ENCODE results near the gene IRGQ. TPM values are rescaled to one million over a fixed set of nuclear protein-coding genes. Genes with fewer than 3 reads are reported as not detected.
A peak's percentile ranks its signal among the peaks of the same experiment; 100 is the strongest.

The IRGQ gene
- total RNA-seq, 4 donors from 2014 or later: 20.2 to 25.8 (median 23.6) TPM

GRCh38 chr19:43561139-43561970 lies 34.6 kb downstream of the IRGQ start:
- in situ Hi-C loops (cut with MboI; ENCODE audit: low sequenced_read_pairs in 4 of 4) (no loop called here), intact Hi-C loops (cut with DNase I; ENCODE audit: low total_unique reads) (no loop called here)
- Histone ChIP-seq H3K4me1 (peaks cover 6 to 12% of the 10 kb centered on the region in 2 donors), H3K27ac (no peak overlapping the region), H3K9me3 (no peaks in the 10 kb centered on the region), H3K27me3 (no peaks in the 10 kb centered on the region), H3K4me3 (no peak overlapping the region), H3K36me3 (peaks cover 0 to 22% of the 10 kb centered on the region in 2 donors)
- ATAC-seq: no peak
- no peak for TF ChIP-seq POLR2A (IDR thresholded peaks at IDR 0.05)
- TF ChIP-seq CTCF (IDR thresholded peaks at IDR 0.05 in 4 of 5, conservative IDR thresholded peaks at IDR 0.05 in 1 of 5): no peak
- DNase-seq: no peak

- DNase-seq: no peak
- TF ChIP-seq POLR2A (IDR thresholded peaks at IDR 0.05): no peak
- TF ChIP-seq CTCF (IDR thresholded peaks at IDR 0.05 in 4 of 5, conservative IDR thresholded peaks at IDR 0.05 in 1 of 5): no peak
- peaks cover 6 to 12% of the 10 kb centered on the region in 2 donors for H3K4me1 ChIP-seq
- no peaks in the 10 kb centered on the region for H3K27me3 ChIP-seq
- no peak overlapping the region for H3K27ac ChIP-seq
- in situ Hi-C loops (cut with MboI; ENCODE audit: low sequenced_read_pairs in 4 of 4): no loop called here
- H3K4me3 ChIP-seq: no peak overlapping the region
- peaks cover 0 to 22% of the 10 kb centered on the region in 2 donors for H3K36me3 ChIP-seq
- intact Hi-C loops (cut with DNase I; ENCODE audit: low total_unique reads): no loop called here
- H3K9me3 ChIP-seq: no peaks in the 10 kb centered on the region
- no peak for ATAC-seq
These were observed 35.2 kb downstream of the IRGQ start for GRCh38 chr19:43560687-43561086.

DNA sequence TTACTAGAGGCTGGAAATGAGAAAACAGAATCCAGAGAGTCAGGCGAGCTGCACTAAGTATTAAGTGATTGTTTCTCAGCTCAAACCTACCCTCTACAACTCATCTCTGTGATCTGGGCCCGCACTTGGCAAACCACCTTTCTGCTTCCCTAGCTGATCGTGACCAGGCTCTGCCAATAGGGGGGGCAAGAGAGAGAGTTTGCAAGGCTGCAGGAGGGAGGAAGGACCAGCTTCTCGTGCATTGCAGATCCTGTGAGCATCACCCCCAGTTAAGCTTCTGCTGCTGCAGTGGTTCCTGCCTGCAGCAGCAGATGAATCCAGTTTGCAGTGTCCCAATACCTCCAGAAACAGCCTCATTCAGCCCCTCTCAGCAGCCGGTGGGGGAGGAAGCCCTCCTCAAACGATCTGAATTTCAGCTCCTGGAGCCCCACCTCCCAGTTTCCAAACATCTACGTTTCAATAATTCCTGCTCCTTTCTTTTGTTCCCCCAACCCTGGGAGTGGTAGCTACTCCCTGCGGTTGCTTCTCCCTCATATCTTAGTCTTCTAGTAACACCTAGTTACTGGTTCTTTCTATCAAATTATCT lies 40.7 kb downstream of the IRGQ start:
- no peak overlapping the region for H3K4me3 ChIP-seq
- DNase-seq (peak in 1 of 2 donors; percentile 30), ATAC-seq (no peak)
- H3K27me3 ChIP-seq: no peaks in the 10 kb centered on the region
- intact Hi-C loops (cut with DNase I; ENCODE audit: low total_unique reads) (no loop called here), in situ Hi-C loops (cut with MboI; ENCODE audit: low sequenced_read_pairs in 4 of 4) (no loop called here)
- H3K27ac ChIP-seq: no peak overlapping the region
- H3K4me1 ChIP-seq: no peaks in the 10 kb centered on the region
- no peaks in the 10 kb centered on the region for H3K9me3 ChIP-seq
- peaks cover 0 to 51% of the 10 kb centered on the region in 2 donors for H3K36me3 ChIP-seq
- TF ChIP-seq CTCF (IDR thresholded peaks at IDR 0.05 in 4 of 5, conservative IDR thresholded peaks at IDR 0.05 in 1 of 5): peak in 3 of 5 experiments; percentile 20 to 51 (median 22)
- TF ChIP-seq POLR2A (IDR thresholded peaks at IDR 0.05): no peak

DNA sequence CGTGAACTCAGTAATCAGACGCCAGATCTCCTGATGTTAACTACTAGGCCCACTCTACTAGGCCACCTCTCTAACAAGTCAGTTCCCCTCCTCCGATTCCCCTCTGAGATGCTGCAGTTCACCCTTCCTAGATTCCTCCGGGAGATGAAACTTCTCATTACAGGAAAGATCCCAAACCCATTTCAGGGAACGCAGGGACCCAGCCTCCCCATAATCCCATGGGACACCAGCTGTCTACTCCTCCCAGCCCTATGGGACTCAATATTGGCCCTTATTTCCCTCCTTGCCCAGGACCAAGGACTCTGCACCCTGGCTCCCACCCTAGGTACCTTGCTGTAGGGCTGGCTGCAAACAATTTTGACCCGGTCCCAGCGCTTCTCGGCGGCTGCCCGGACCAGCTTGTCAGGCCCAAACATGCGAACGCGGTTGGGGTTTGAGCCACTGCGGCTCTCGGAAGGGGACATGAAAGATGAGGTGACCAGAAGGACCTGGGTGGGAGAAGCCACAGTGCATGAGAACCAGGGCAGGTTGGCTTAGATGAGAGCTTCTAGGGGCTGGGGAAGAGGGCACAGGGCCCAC lies 41.5 kb downstream of the IRGQ start:
- peaks cover 0 to 49% of the 10 kb centered on the region in 2 donors for H3K36me3 ChIP-seq
- no peak for DNase-seq
- ATAC-seq: no peak
- no peak overlapping the region for H3K27ac ChIP-seq
- no peak for TF ChIP-seq POLR2A (IDR thresholded peaks at IDR 0.05)
- no peak for TF ChIP-seq CTCF (IDR thresholded peaks at IDR 0.05 in 4 of 5, conservative IDR thresholded peaks at IDR 0.05 in 1 of 5)
- in situ Hi-C loops (cut with MboI; ENCODE audit: low sequenced_read_pairs in 4 of 4) (no loop called here), intact Hi-C loops (cut with DNase I; ENCODE audit: low total_unique reads) (no loop called here)
- no peaks in the 10 kb centered on the region for H3K9me3 ChIP-seq
- no peaks in the 10 kb centered on the region for H3K4me1 ChIP-seq
- H3K4me3 ChIP-seq: no peak overlapping the region
- H3K27me3 ChIP-seq: no peaks in the 10 kb centered on the region

Measured in gastrocnemius medialis (tissue), 4 donors.